Stimulated activated CD8-positive, alpha-beta memory T cell treated with anti-CD3 and anti-CD28 coated beads, Interleukin-4, amount 100 ng/mL, for 4 hours (primary cell): ENCODE data around the gene INCENP.

Experiments
- DNase-seq, 2 donors: peaks; one replicate each; pipeline ENCODE4 v3.0.0-alpha.2; 2020; ENCODE audit warnings: low read depth in 2 of 2, low spot score in 1 of 2

The INCENP gene

GRCh38 chr11:62124186-62125113 is 639 bp downstream of the INCENP start:
- DNase-seq: no peak

- no peak for DNase-seq
Observed at GRCh38 chr11:62125316-62125715, 1.5 kb downstream of the INCENP start.

- no peak for DNase-seq
Observed at GRCh38 chr11:62125881-62126280, 2.1 kb downstream of the INCENP start.

GRCh38 chr11:62127426-62127825 is 3.6 kb downstream of the INCENP start:
- no peak for DNase-seq

- no peak for DNase-seq
Observed at GRCh38 chr11:62127941-62128770, 4.3 kb downstream of the INCENP start.

GRCh38 chr11:62128835-62129234 is 5.0 kb downstream of the INCENP start:
- no peak for DNase-seq

GRCh38 chr11:62129590-62130282 is 5.9 kb downstream of the INCENP start:
- DNase-seq: no peak

- no peak for DNase-seq
Observed at GRCh38 chr11:62130283-62131169, 6.7 kb downstream of the INCENP start.

GRCh38 chr11:62131170-62131464 is 7.3 kb downstream of the INCENP start:
- no peak for DNase-seq

GRCh38 chr11:62132191-62132590 is 8.4 kb downstream of the INCENP start:
- no peak for DNase-seq

- DNase-seq: no peak
Observed at GRCh38 chr11:62132689-62133293, 9.0 kb downstream of the INCENP start.

GRCh38 chr11:62133328-62134065 is 9.7 kb downstream of the INCENP start:
- DNase-seq: no peak

GRCh38 chr11:62137276-62137861 is 13.6 kb downstream of the INCENP start:
- DNase-seq: no peak

- no peak for DNase-seq
Observed at GRCh38 chr11:62137881-62138629, 14.2 kb downstream of the INCENP start.

GRCh38 chr11:62138630-62139425 is 15.0 kb downstream of the INCENP start:
- DNase-seq: no peak

GRCh38 chr11:62139526-62140303 is 15.9 kb downstream of the INCENP start:
- no peak for DNase-seq
